IMR-90 (cell line): ENCODE data around the gene ZNF654. TPM values are rescaled to one million over a fixed set of nuclear protein-coding genes. Genes with fewer than 3 reads are reported as not detected.

Source experiments
- ATAC-seq: fragments of 200-7000 bp; cut with Tn5 transposase; 2 replicates; pipeline ENCODE4 v1.9.1; 2020; ENCODE audit warnings: low read depth, mild to moderate bottlenecking, moderate library complexity
- BruUV-seq: library from RNA; stranded (reverse); fragments of 400-500 nt; replicated peaks from 2 replicates; lab custom pipeline; 2021; lab: Mats Ljungman, UMichigan
- CTCF ChIA-PET: fragments of 300-600 bp; formaldehyde crosslinking; extraction: SDS; loops from one replicate; lab custom pipeline; 2021; ENCODE audit warnings: antibody characterized with exemption; lab: Yijun Ruan, JAX
- POLR2A ChIA-PET: fragments of 300-600 bp; sonication (Branson Sonifier 250); formaldehyde crosslinking; loops from one replicate; lab custom pipeline; 2022; ENCODE audit warnings: antibody characterized with exemption; ENCODE audit not compliant: unreplicated experiment; lab: Charles Lee
- DNase-seq: peaks from one replicate; pipeline ENCODE4 v3.0.0; 2013
- H2AFZ ChIP-seq: replicated peaks from 2 replicates; pipeline ENCODE3; 2013; ENCODE audit warnings: low read length, mild to moderate bottlenecking; ENCODE audit not compliant: poor library complexity
- H2AK5ac ChIP-seq: 2 replicates; pipeline ENCODE4 v1.6.1; 2013; ENCODE audit warnings: low read depth, low read length, inconsistent platforms
- H2AK9ac ChIP-seq: replicated peaks from 2 replicates; pipeline ENCODE3; 2013; ENCODE audit warnings: mild to moderate bottlenecking, low read depth, low read length, moderate library complexity; ENCODE audit not compliant: poor library complexity
- H2BK120ac ChIP-seq: 2 replicates; pipeline ENCODE4 v1.6.1; 2013; ENCODE audit warnings: low read depth, low read length, inconsistent platforms
- H2BK15ac ChIP-seq: 3 replicates; pipeline ENCODE4 v1.6.1; 2013; ENCODE audit warnings: low read depth, low read length, inconsistent platforms
- H2BK20ac ChIP-seq: 2 replicates; pipeline ENCODE4 v1.6.1; 2013; ENCODE audit warnings: low read depth, mild to moderate bottlenecking, inconsistent platforms, low read length, moderate library complexity
- H2BK5ac ChIP-seq: 2 replicates; pipeline ENCODE4 v1.6.1; 2013; ENCODE audit warnings: mild to moderate bottlenecking, low read depth, low read length, inconsistent platforms; ENCODE audit not compliant: poor library complexity, severe bottlenecking
- H3K14ac ChIP-seq: replicated peaks from 2 replicates; pipeline ENCODE4 v1.6.1; 2013; ENCODE audit warnings: low read depth, low read length, inconsistent platforms
- H3K18ac ChIP-seq: 2 replicates; pipeline ENCODE4 v1.6.1; 2013; ENCODE audit warnings: low read depth, low read length, control low read depth
- H3K23ac ChIP-seq: 2 replicates; pipeline ENCODE4 v1.6.1; 2013; ENCODE audit warnings: low read depth, low read length, inconsistent platforms
- H3K27ac ChIP-seq: 2 replicates; pipeline ENCODE4 v1.5.1; 2013; ENCODE audit warnings: mild to moderate bottlenecking, control low read depth, low read length; ENCODE audit not compliant: insufficient read depth
- H3K27me3 ChIP-seq: 2 replicates; pipeline ENCODE4 v1.6.1; 2013; ENCODE audit warnings: low read length; ENCODE audit not compliant: control insufficient read depth, insufficient read depth
- H3K36me3 ChIP-seq: 2 replicates; pipeline ENCODE4 v1.6.1; 2013; ENCODE audit warnings: low read length, mixed read lengths; ENCODE audit not compliant: control insufficient read depth, insufficient read depth
- H3K4ac ChIP-seq: 2 replicates; pipeline ENCODE4 v1.6.1; 2013; ENCODE audit warnings: low read depth, low read length, inconsistent platforms
- H3K4me1 ChIP-seq: 2 replicates; pipeline ENCODE4 v1.6.1; 2013; ENCODE audit warnings: low read length, mixed read lengths; ENCODE audit not compliant: control insufficient read depth, insufficient read depth
- H3K4me2 ChIP-seq: 2 replicates; pipeline ENCODE4 v1.6.1; 2013; ENCODE audit warnings: low read depth, mild to moderate bottlenecking, control low read depth, low read length, moderate library complexity
- H3K4me3 ChIP-seq: 2 replicates; pipeline ENCODE4 v1.5.1; 2013; ENCODE audit warnings: low read depth, mild to moderate bottlenecking, control low read depth, low read length, moderate library complexity; ENCODE audit not compliant: insufficient read depth
- H3K56ac ChIP-seq: 2 replicates; pipeline ENCODE4 v1.6.1; 2013; ENCODE audit warnings: low read length, inconsistent platforms; ENCODE audit not compliant: insufficient read depth; ENCODE audit errors: extremely low read depth
- H3K79me1 ChIP-seq, 2 experiments: 2 replicates each; pipeline ENCODE4 v1.6.1; 2013; ENCODE audit warnings: low read length in 2 of 2, inconsistent platforms in 1 of 2, low read depth in 1 of 2
- H3K9ac ChIP-seq: 2 replicates; pipeline ENCODE4 v1.6.1; 2013; ENCODE audit warnings: low read depth, low read length, control low read depth
- H3K9me1 ChIP-seq: 2 replicates; pipeline ENCODE4 v1.6.1; 2013; ENCODE audit warnings: low read length, inconsistent platforms; ENCODE audit not compliant: insufficient read depth
- H3K9me3 ChIP-seq: 2 replicates; pipeline ENCODE4 v1.6.1; 2013; ENCODE audit warnings: low read length; ENCODE audit not compliant: control insufficient read depth, insufficient read depth
- H4K20me1 ChIP-seq: 2 replicates; pipeline ENCODE4 v1.6.1; 2013; ENCODE audit warnings: low read length, inconsistent platforms; ENCODE audit not compliant: insufficient read depth
- H4K5ac ChIP-seq: 2 replicates; pipeline ENCODE4 v1.6.1; 2013; ENCODE audit warnings: mild to moderate bottlenecking, low read depth, low read length, control low read depth
- H4K8ac ChIP-seq, 2 experiments: 2 replicates each; pipeline ENCODE4 v1.6.1; 2013; ENCODE audit warnings: low read depth in 2 of 2, low read length in 2 of 2, control low read depth in 1 of 2, inconsistent platforms in 1 of 2
- H4K91ac ChIP-seq: 2 replicates; pipeline ENCODE4 v1.6.1; 2013; ENCODE audit warnings: low read depth, low read length, inconsistent platforms; ENCODE audit not compliant: insufficient read depth
- CEBPB ChIP-seq: IDR thresholded peaks from 2 replicates; pipeline ENCODE4 v1.6.1; 2012; ENCODE audit warnings: low read depth, low read length, improper control_type of control experiment
- WGBS, 2 experiments: methylation state at CpG; one replicate each; pipeline versions ENCODE4 v1.1.5 to v1.1.7; 2013; ENCODE audit warnings: missing lambda C conversion rate in 2 of 2; ENCODE audit not compliant: insufficient read length in 1 of 2; ENCODE audit errors: extremely low coverage in 2 of 2; 5-methylcytosine and 5-hydroxymethylcytosine counted together
- dilution Hi-C: fragments of 300-500 bp; cut with HindIII; formaldehyde crosslinking; loops from one replicate; pipeline ENCODE4 v1.14.3; 2018; ENCODE audit warnings: low sequenced_read_pairs; ENCODE audit not compliant: unreplicated experiment
- in situ Hi-C: fragments of 300-500 bp; cut with MboI; formaldehyde crosslinking; loops from 3 replicates; pipeline ENCODE4 v1.14.3; 2019; ENCODE audit warnings: low sequenced_read_pairs, inconsistent platforms, mixed read lengths
- intact Hi-C: fragments of 100-400 bp; cut with micrococcal nuclease; formaldehyde crosslinking; loops from 2 replicates; pipeline ENCODE4 v1.10.0; 2022
- polyA plus RNA-seq, 3 experiments: library from polyadenylated mRNA; depleted of rRNA; stranded (reverse); fragments of >200 nt; gene quantifications; 2 replicates each; pipeline ENCODE4 v1.2.3, GENCODE V29; 2012; ENCODE audit warnings: low replicate concordance in 1 of 3
- total RNA-seq: library from RNA; depleted of rRNA; stranded (reverse); fragments of >200 nt; gene quantifications from 2 replicates; pipeline ENCODE4 v1.2.3, GENCODE V29; 2012

Gene ZNF654
- total and polyA plus RNA-seq, 2 of the 4 experiments (the other 2 are of a cell fraction): 3.3 to 11.5 TPM

DNA sequence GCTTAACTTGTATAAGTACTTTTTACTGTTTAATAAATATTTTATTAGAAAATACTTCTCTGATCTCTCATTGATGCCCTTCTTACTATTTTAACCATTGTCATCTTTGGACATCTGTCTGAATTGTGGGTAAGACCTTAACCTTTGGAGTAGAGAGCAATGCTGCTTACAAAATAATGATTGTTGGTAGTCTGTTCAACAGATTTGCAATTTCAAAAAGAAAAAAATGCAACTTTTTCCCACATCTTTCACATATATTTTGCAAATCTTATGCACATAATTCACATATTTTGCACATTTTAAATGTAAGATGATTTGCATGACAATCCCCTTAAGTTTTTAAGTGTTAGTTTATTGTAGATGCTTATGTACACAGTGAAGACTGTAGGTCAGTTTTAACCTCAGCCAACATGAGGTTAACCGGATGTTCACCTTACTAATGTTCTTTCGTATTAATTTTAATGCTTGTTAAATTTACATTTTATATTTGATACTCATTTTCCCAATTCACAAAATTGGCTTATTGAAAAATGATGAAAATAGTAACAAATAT, 107.4 kb downstream of the ZNF654 start:
- Histone ChIP-seq H3K23ac (no peak overlapping the region), H2BK5ac (no peak overlapping the region), H3K9me3 (no peaks in the 10 kb centered on the region), H3K27me3 (no peaks in the 10 kb centered on the region), H4K8ac (no peak overlapping the region), H2BK15ac (no peak overlapping the region), H3K4me3 (no peak overlapping the region), H3K4me1 (peaks cover 2% of the 10 kb centered on the region; the same call in 1 of the 2 replicates), H2BK120ac (no peak overlapping the region), H4K20me1 (no peaks in the 10 kb centered on the region), H3K27ac (no peak overlapping the region), H3K36me3 (no peaks in the 10 kb centered on the region), H3K9ac (no peak overlapping the region), H3K4me2 (no peak overlapping the region), H2AK5ac (no peak overlapping the region), H2AFZ (no peak overlapping the region), H2BK20ac (no peak overlapping the region), H2AK9ac (no peak overlapping the region), H4K91ac (no peak overlapping the region), H3K9me1 (no peaks in the 10 kb centered on the region), H4K5ac (no peak overlapping the region), H3K56ac (no peak overlapping the region), H3K4ac (no peak overlapping the region), H3K18ac (no peak overlapping the region), H3K79me1 (no peaks in the 10 kb centered on the region; a peak in 1 of 4 replicates), H3K14ac (no peak overlapping the region)
- POLR2A ChIA-PET: no interaction called here
- no peak for TF ChIP-seq CEBPB
- in situ Hi-C loops: no loop called here
- ATAC-seq (no peak), DNase-seq (no peak)
- CTCF ChIA-PET: interaction anchor here (0.7 kb wide), 1 partner anchor 611 kb away, joined by 3 read pairs; no protein-coding TSS in a partner anchor
- intact Hi-C loops: no loop called here
- dilution Hi-C loops: no loop called here
- WGBS, 2 experiments: no CpG with 5 or more reads among the region's 2 CpGs
- no TSS peak for BruUV-seq
